RKO (cell line): ENCODE data around the gene ACBD4.
"Not testable (repeated sequence)": the region's sequence is repeated elsewhere in the genome, so short reads cannot be mapped to it uniquely, and the experiment has no call there.

Experiments
- DNase-seq: peaks from one replicate; pipeline ENCODE4 v3.0.0-alpha.2; 2016; ENCODE audit warnings: low spot score

Gene ACBD4

DNA sequence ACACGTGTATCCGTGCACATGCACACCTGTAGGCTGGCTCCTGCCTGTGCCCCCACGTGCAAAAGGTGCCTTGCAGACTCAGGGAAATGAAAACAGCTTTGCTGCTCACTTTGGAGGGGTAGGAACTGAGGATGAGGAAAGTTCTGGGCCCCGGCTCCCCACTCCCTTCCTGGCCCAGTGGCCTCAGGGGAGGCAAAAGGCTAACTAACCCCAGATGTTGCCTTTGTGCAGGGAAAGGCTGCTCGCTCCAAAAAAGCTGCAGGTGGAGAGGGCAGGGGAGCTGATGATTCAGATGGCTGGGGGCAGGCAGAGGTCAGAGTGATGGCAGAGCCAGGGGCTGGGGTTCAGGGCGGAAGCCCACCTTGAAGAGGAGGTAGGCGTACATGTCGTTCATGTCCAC lies 15.5 kb upstream of the ACBD4 start:
- DNase-seq, result no peak

DNA sequence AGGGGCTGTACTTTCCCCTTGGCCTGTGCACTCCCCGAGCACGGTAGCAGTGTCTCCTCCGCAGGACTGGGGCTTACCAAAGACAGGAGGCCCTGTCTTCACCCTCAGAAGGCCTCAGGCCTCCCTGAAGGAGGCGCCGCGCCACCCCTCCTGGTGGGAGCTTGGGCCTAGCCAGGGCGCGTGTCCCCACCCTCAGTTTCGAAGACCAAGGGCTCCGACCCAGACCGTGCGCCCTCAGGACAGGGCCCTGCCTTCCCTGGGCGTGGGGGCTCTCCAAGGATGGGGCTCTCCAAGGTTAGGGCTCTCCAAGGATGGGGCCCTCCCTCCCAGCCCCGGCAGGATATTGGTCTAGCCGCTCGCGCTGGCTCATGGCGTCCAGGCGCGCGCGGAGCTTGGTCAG lies 14.9 kb upstream of the ACBD4 start:
- DNase-seq, result no peak

- no peak for DNase-seq
Observed at GRCh38 chr17:45121055-45121454, 14.4 kb upstream of the ACBD4 start.

GRCh38 chr17:45123076-45123770 lies 12.3 kb upstream of the ACBD4 start:
- DNase-seq, result no peak

DNA sequence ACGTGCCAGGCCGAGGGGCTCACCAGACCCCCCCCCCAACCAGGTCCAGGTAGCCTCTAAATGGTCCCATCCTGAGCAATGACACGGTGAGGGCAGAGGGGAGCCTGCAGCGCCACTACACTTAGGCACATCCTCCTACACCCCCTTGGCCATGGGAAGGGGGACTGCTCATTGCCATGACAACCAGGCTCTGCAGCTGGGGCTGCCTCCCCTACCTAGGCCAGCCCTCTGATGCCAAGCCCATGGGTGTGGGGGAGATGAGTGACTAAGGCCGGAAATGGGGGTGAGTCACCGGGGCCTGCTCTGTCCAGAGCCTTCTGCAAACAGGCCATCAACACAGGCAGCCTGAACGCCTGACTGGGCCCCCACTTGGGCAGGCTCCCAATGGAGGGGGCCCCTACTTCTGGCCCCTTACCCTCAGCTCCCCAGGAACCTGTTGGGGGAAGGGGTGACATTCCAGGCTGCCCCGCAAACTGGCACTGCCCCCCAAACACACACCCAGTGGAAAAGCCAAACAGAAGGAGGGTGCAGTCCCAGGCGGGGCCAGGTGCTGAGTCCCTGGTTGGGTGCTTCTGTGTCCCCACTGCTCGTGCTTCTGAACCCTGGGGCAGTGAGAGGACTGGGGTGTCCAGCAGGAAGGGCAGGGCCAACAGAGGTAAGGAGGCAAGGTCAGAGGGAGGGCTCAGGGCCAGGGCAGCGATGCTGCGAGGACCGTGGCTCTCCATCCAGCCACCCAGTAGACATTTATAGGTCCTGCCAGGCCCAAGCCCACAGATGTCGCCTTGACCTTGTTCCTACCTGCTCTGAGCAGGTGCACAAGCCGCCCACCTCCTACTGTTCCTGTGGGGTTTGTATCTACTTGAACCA lies 11.3 kb upstream of the ACBD4 start:
- DNase-seq, result peak; percentile 89

DNA sequence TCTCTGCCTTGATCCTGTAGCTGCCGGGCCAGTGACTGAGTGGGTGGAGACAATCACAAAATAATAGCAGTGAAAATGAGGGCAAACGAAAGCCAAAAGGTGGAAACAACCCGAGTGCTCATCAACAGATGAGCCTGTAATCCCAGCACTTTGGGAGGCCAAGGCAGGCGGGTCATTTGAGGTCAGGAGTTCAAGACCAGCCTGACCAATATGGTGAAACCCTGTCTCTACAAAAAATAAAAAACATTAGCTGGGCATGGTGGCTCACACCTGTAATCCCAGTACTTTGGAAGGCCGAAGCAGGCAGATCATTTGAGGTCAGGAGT lies 10.7 kb upstream of the ACBD4 start:
- DNase-seq, result not testable (repeated sequence)

DNA sequence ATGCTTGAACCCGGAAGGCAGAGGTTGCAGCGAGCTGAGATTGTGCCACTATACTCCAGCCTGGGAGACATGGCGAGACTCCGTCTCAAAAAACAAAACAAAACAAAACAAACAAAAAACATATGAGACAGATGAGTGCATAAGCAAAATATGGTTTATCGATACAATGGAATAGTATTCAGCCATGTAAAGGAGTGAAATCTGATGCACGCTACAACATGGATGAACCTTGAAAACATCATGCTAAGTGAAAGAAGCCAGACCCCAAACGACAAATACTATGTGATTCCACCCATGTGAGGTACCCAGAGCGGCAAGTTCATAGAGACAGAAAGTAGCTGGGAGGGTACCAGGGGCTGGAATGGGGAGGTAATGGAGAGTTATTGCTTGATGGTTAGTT lies 10.0 kb upstream of the ACBD4 start:
- DNase-seq, result no peak

GRCh38 chr17:45127207-45127547 lies 8.3 kb upstream of the ACBD4 start:
- no peak for DNase-seq

- no peak for DNase-seq
Observed at GRCh38 chr17:45127548-45128300, 7.8 kb upstream of the ACBD4 start.

DNA sequence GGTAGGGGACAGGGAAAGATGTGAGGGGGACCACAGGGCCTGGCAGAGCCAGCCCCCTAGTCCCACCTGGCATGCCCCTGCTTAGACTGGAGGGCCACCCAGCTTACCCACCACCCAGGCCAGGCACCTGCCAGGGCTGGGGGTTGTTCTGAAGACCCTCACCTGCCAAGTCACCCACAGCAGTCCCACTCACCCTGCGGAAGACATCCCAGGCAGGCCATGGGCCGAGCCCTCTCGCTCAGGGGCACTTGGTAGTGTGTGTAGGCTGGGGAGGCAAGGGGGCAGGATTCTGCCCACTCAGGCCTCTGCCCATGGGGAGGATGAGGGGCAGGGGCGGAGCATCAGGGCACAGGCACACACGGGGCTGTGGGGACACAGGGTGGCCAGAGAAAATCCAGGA lies 7.2 kb upstream of the ACBD4 start:
- DNase-seq, result no peak

DNA sequence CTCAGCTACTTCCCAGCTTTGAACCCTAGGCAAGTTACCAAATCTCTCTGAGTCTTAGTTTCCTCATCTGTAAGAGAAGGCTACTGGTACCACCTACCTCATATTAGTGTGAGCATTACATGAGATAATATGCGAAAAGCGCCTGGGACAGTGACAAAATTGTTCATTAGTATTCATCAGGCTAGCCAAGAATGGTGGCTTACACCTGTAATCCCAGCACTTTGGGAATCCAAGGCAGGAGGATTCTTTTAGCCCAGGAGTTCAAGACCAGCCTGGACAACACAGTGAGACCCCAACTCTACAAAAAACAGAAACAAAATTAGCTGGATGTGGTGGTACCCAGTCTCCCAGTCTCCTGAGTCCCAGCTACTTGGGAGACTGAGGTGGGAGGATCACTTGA lies 6.5 kb upstream of the ACBD4 start:
- no peak for DNase-seq

DNA sequence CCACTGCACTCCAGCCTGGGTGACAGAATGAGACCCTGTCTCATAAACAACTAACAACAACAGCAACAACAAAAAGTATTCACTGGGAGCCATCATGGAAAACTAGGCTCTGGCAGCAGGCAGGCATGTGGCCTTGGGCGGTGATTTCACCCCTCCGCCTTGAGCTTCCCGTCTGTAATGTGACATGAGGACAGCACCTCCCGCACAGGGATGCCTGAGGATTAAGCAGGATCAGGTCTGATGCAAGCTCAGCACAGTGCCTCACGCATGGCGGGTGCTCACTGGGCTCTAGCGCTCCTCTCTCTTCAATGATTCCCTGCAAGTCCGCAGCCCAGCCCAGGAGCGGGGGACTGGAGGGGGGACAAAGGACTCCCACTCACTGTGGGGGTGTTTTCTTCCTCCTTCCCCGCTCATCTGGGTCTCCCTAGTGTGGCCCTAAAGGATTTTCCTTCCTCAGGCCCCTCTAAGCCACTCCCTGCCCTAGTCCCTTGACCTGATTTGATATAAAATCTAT lies 6.0 kb upstream of the ACBD4 start:
- no peak for DNase-seq

DNA sequence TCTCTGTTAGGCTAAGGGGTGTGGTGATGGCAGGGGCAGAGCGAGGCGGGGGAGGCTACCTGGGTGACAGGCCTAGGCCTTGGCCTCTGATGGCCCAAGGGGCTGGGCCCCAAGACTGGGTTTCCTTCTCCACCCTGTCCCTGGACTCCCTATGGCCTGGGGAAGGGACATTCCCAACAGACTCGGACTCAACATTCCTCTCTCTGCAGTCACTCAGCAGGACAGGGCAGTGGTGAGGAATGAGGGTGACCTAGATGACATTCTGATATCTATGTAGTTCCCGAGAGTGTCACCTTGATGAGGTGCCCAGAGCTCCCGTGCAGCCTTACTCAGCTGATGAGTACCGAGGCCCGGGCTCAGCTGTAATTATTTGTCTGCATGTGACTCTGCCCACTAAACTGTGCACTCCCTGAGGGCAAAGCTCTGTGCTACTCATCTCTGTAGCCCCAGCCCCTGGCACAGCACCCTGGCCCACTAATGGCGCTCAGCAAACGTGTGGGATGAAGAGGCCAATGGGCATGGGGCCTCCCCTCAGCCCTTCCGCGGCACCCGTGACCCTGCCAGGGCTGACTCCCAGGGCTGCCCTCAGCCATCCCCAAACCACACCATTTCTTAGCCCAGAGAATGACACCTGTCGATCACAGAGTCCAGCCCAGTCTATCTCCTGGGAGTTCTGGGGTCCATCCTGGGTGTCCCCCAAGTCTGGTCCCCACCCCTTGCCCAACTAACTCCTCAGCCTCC lies 5.4 kb upstream of the ACBD4 start:
- DNase-seq, result peak; percentile 22

DNA sequence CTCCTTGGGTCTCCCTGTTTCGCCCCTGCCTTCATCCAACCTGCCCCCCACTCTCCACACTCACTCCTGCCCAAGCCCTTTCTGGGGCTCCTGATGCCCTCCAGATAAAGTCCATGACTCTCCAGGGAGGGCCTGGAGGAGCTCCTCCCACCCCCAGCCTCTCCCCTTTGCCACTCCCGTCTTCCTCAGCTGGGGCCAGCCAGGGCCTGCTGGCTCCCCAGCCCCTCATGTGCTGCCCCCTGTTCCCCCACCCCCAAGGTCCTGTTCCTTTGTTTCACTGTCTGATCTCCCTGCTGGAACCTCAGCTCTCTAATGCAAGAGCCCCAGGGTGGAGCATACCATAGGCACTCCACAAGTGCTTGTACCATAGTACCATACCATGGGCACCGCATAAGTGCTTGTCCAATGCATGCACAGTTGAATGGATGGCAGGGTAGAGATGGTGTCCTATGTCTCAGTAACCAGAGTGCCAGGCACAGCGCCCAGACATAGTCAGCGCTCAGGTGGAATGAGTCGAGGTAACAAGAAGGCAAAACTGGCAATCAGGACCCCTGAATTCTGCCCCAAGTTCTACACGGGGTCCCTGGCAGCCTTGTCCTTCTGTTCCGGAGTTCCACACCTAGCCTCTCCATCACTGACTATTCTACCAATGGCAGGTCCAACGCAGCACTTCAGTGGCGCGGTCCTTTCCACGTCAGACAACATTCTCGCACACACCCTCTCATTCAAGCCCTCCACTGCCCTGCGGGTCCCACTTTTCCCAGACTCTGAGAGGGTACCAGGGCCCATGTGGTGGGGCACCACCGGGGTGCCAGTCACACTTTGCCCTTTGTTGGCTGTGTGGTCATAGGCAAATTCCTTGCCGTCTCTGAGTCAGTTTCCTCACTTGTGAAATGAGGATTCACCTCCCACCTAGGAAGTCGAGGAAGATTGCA lies 4.5 kb upstream of the ACBD4 start:
- DNase-seq, result no peak

GRCh38 chr17:45131616-45132319 lies 3.7 kb upstream of the ACBD4 start:
- DNase-seq, result peak; percentile 22

GRCh38 chr17:45132320-45132571 lies 3.2 kb upstream of the ACBD4 start, which contains the start of gene PLCD3:
Gene PLCD3, minus strand, starts transcription at chr17:45132515. Its CDS starts 105 bp downstream, at chr17:45132410.
- DNase-seq, result no peak

DNA sequence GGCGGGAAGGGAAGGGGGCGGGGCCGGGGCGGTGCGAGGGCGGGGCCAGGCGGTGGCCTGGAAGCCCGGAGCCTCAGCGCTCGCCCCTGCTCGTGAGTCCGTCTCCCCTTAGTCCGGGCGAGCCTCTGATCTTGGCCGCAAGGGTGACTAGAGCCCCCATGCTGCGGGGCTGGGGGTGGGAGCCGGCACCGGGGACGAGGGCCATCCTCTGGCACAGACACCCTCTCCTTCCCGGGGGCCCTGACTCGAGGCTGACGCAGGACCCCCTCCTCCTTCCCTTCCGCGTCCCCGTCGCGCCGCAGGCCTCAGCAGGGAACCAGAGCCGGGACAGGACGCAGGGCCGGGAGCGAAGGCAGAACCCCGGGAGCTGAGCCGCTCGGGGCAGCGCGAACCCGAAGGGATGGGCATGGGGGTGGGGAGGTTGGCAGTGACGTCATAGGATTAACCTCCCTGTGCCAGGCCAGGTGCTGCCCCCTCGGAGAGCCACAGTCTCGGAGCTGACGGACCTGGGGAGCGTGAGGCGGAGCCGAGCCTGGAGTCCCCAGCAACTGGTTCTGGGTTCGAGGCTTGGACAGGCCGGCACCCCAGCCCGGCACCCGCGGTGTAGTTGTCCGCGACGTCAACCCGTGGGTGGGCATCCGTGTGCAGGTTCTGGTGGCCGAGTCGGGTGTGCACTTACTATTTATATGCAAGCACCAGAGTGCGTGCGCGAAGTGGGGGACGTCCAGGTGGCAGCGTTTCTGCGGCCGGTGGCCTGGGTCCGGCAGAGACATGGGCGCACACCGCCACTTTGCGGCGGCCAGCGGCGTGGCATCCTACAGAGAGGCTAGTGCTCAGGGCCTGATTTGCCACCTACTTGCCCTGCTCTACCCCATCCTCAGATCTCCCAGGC lies 2.7 kb upstream of the ACBD4 start:
- peak; percentile 90 for DNase-seq

- DNase-seq, result no peak
Observed at GRCh38 chr17:45135978-45136791, 698 bp downstream of the ACBD4 start.
